GM21447 (cell line): ENCODE measurements around the gene APP.
"Not testable (repeated sequence)": the region's sequence is repeated elsewhere in the genome, so short reads cannot be mapped to it uniquely, and the experiment has no call there.

Source experiments
- ATAC-seq: cut with Tn5 transposase; IDR thresholded peaks from one replicate; pipeline ENCODE4 v1.9.1; 2021; ENCODE audit not compliant: unreplicated experiment

The APP gene

GRCh38 chr21:25955646-25956045 is 214.9 kb downstream of the APP start:
- ATAC-seq: no peak

- no peak for ATAC-seq
Observed at GRCh38 chr21:25953659-25954058, 216.9 kb downstream of the APP start.

GRCh38 chr21:25953196-25953595 is 217.4 kb downstream of the APP start:
- no peak for ATAC-seq

- no peak for ATAC-seq
Observed at GRCh38 chr21:25952306-25952705, 218.3 kb downstream of the APP start.

GRCh38 chr21:25949701-25950100 is 220.9 kb downstream of the APP start:
- ATAC-seq: no peak

- ATAC-seq: no peak
Observed at GRCh38 chr21:25944672-25945213, 225.8 kb downstream of the APP start.

- ATAC-seq: no peak
Observed at GRCh38 chr21:25944082-25944481, 226.5 kb downstream of the APP start.

GRCh38 chr21:25942135-25942534 is 228.4 kb downstream of the APP start:
- ATAC-seq: no peak

GRCh38 chr21:25939396-25939761 is 231.2 kb downstream of the APP start:
- ATAC-seq: no peak

GRCh38 chr21:25938658-25939395 is 231.7 kb downstream of the APP start:
- ATAC-seq: no peak

GRCh38 chr21:25936776-25937175 is 233.8 kb downstream of the APP start:
- no peak for ATAC-seq

GRCh38 chr21:25934771-25935224 is 235.8 kb downstream of the APP start:
- ATAC-seq: peak; percentile 62

- no peak for ATAC-seq
Observed at GRCh38 chr21:25934130-25934529, 236.4 kb downstream of the APP start.

- no peak for ATAC-seq
Observed at GRCh38 chr21:25931765-25932164, 238.8 kb downstream of the APP start.

- no peak for ATAC-seq
Observed at GRCh38 chr21:25929856-25930520, 240.6 kb downstream of the APP start.

GRCh38 chr21:25927195-25927880 is 243.2 kb downstream of the APP start:
- ATAC-seq: no peak

GRCh38 chr21:25925936-25926335 is 244.6 kb downstream of the APP start:
- ATAC-seq: no peak

GRCh38 chr21:25925064-25925800 is 245.3 kb downstream of the APP start:
- no peak for ATAC-seq

GRCh38 chr21:25918152-25918551 is 252.4 kb downstream of the APP start:
- ATAC-seq: not testable (repeated sequence)

- no peak for ATAC-seq
Observed at GRCh38 chr21:25916226-25916625, 254.3 kb downstream of the APP start.

GRCh38 chr21:25913479-25913878 is 257.1 kb downstream of the APP start:
- no peak for ATAC-seq
